Fibroblast of the aortic adventitia (primary cell): ENCODE data around the gene CMTM2. TPM values are rescaled to one million over a fixed set of nuclear protein-coding genes. Genes with fewer than 3 reads are reported as not detected.

Experiments used
- DNase-seq: peaks from one replicate; pipeline ENCODE4 v3.0.0-alpha.2; 2010; ENCODE audit warnings: low read depth
- H3K4me3 ChIP-seq: 2 replicates; pipeline ENCODE4 v1.5.1; 2011; ENCODE audit warnings: low read depth, mild to moderate bottlenecking, control low read depth, low read length, moderate library complexity
- total RNA-seq: library from RNA; depleted of rRNA; stranded (reverse); fragments of >200 nt; gene quantifications from 2 replicates; pipeline ENCODE4 v1.2.3, GENCODE V29; 2012; ENCODE audit warnings: low replicate concordance
- TF ChIP-seq, protein P1 (sequence below): IDR thresholded peaks from 2 replicates; pipeline ENCODE4 v1.5.1; 2011; ENCODE audit warnings: mild to moderate bottlenecking, low read length, control low read depth, inconsistent platforms; ENCODE audit not compliant: insufficient read depth

Gene CMTM2, protein sequence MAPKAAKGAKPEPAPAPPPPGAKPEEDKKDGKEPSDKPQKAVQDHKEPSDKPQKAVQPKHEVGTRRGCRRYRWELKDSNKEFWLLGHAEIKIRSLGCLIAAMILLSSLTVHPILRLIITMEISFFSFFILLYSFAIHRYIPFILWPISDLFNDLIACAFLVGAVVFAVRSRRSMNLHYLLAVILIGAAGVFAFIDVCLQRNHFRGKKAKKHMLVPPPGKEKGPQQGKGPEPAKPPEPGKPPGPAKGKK
- total RNA-seq = not detected in 2 replicates

DNA sequence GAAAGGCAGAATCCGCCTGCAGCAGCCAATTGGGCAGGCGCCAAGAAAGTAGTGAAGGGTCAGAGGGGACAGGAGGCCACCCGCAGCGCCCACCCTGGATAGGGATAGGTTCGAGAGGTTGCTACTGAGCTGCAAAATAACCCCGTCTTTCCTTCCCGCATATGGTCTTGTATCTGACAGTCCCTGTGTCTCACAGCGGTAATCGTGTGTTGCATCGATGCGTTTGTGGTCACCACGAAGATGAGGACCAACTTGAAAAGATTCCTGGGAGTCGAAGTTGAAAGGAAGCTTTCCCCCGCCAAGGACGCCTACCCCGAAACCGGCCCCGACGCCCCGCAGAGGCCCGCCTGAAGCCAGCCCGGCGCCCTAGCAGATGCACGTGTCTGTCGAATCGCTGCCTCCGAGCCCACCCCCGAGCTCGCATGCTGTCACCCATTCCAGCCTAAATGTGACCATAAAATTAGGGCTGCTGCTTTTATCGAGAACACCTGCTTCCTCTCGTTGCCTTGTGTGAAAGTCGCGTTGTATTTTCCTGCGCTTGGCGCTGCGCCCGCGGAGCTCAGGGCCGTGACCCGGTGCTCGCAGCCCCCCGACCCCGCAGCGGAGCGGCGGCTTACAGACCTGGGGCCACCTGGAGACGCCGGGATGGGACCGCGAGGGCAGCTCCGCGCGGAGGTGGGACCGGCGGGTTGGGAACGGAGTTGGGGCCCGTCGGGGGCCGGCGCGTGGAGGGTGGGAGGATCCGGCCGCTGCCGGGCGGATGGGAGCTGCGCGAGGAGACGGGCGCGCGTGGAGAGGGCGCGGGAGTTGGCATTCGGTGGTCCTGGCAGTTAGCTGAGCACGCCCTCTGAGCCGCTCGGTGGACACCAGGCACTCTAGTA lies at the start of gene CMTM2:
CMTM2 (plus strand) TSS at position 813 of the 881 bp plus-strand sequence. CDS start 145 bp downstream, outside the sequence.
- DNase-seq = no peak
- TF ChIP-seq, protein P1, sequence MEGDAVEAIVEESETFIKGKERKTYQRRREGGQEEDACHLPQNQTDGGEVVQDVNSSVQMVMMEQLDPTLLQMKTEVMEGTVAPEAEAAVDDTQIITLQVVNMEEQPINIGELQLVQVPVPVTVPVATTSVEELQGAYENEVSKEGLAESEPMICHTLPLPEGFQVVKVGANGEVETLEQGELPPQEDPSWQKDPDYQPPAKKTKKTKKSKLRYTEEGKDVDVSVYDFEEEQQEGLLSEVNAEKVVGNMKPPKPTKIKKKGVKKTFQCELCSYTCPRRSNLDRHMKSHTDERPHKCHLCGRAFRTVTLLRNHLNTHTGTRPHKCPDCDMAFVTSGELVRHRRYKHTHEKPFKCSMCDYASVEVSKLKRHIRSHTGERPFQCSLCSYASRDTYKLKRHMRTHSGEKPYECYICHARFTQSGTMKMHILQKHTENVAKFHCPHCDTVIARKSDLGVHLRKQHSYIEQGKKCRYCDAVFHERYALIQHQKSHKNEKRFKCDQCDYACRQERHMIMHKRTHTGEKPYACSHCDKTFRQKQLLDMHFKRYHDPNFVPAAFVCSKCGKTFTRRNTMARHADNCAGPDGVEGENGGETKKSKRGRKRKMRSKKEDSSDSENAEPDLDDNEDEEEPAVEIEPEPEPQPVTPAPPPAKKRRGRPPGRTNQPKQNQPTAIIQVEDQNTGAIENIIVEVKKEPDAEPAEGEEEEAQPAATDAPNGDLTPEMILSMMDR = no peak
- H3K4me3 ChIP-seq = no peak within 1 kb of the TSS

DNA sequence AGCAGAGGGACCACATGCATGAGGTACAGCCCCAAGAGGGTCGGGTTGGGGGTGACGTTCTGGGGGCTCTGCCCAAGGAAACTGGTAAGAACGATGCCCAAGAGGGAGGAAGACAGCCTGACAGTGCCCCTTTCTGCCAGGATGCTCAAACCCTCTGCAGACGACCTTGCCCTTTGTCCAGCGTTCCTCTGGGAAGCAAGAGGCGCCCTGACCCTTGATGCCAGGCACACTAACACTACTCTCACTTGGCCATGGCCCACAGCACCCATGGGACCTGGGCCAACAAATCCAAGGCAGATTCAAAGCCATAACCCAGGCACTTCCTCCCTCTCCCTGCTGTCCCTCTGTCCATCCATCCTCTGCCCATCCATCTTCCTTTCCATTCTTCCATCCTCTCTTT lies 49.8 kb upstream of the CMTM2 start:
- no peak for DNase-seq
- TF ChIP-seq, protein P1 = no peak
- H3K4me3 ChIP-seq = no peak overlapping the region

DNA sequence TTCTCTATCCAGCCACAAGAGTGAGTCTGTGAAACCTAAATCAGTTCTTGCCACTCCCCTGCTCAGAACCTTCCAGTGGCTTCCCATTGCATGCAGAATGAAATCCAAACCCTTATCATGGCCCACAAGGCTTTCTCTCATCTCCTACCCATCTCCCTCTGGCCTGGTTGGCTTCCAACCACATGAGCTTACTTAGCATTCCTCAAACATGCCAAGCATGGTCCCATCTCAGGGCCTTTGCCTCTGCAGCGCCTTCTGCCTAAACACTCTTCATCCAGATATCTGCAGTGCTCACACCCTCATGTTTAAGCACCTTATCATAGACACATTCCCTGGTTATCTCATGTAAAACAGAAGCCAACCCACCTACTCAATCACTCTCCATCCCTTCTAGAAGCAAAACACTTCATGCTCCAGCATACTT lies 44.9 kb upstream of the CMTM2 start:
- no peak overlapping the region for H3K4me3 ChIP-seq
- DNase-seq = peak; percentile 26
- TF ChIP-seq, protein P1 = no peak

DNA sequence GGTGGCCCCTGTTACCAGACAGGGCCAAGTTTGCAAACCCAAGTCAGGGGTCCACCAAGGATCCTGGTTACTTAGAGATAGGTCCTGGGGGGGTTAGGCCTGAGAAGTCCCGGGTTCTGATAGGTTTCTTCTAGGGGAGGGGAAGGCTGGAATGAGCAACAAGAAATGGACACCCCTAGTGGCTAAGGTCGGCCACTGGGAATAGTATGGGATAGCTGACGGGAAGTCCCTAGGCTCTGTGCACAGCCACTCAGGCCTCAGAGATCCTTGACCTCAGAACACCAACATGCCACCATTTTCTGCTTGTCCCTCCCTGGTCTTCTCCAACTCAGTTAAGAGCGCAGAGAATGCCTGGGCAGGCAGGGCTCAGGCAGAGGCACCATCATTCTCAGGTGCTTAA lies 42.7 kb upstream of the CMTM2 start:
- no peak for DNase-seq
- TF ChIP-seq, protein P1 = no peak
- H3K4me3 ChIP-seq = no peak overlapping the region

DNA sequence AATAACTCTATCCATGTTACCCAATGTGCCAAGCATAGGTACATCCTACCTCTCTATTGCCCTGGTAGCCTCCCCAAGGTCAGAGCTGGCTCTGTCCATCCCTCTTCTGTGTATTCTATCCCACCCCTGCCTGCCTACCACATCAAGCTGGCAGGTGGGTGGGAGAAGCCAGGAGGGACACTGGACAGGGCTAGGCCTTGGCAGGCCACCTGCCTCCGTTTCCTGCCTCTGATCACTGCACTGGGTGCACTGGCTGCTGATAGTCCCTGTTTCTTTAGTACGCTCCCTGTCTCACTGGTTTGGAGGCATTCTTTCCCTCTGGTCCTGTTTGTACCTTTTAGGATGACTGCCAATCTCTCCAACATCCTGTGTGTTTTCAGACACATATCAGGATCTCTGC lies 42.0 kb upstream of the CMTM2 start:
- DNase-seq = no peak
- no peak overlapping the region for H3K4me3 ChIP-seq
- TF ChIP-seq, protein P1 = no peak

DNA sequence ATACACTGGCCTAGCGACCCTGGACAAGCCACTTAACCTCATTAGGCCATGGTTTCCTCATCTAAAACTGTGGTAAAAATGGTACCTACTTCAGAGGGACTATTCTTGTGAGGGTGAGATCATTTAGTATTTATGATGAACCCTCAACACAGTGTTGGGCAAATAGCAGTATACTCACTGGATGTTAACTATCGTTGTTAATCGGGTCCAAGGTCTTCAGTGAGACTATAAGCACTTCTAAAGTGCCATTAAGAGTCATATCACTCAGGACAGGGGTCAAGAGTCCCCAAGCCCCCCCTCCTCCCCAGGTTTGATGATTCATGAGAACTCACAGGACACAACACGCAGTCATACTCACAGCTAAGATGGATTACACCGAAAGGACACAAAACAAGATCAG lies 40.4 kb upstream of the CMTM2 start:
- no peak overlapping the region for H3K4me3 ChIP-seq
- TF ChIP-seq, protein P1 = no peak
- DNase-seq = no peak
